ENCODE results near the gene RASL10B.

GRCh38 chr17:35731917-35732805 lies 722 bp downstream of the RASL10B start:
- TF ChIP-seq POLR2AphosphoS5 (IDR thresholded peaks at IDR 0.05; ENCODE audit: borderline replicate concordance, low read depth, low read length) (no peak), EZH2 (IDR thresholded peaks at IDR 0.05) (no peak)

All from SK-N-MC (cell line).